HUES48 (cell line): ENCODE data around the gene ERC1.

Experiments used
- H3K27ac ChIP-seq: one replicate; pipeline ENCODE4 v1.7.0; 2013; ENCODE audit warnings: low read depth, low read length, inconsistent platforms
- H3K27me3 ChIP-seq: 2 replicates; pipeline ENCODE4 v1.6.1; 2013; ENCODE audit warnings: mild to moderate bottlenecking, low read length; ENCODE audit not compliant: control insufficient read depth, insufficient read depth
- H3K36me3 ChIP-seq: 2 replicates; pipeline ENCODE4 v1.6.1; 2013; ENCODE audit warnings: low read length; ENCODE audit not compliant: control insufficient read depth, insufficient read depth
- H3K4me1 ChIP-seq: 2 replicates; pipeline ENCODE4 v1.6.1; 2013; ENCODE audit warnings: mild to moderate bottlenecking, low read length; ENCODE audit not compliant: control insufficient read depth, insufficient read depth
- H3K4me3 ChIP-seq: 2 replicates; pipeline ENCODE4 v1.5.1; 2013; ENCODE audit warnings: mild to moderate bottlenecking, low read depth, low read length
- H3K9ac ChIP-seq: 2 replicates; pipeline ENCODE4 v1.6.1; 2013; ENCODE audit warnings: mild to moderate bottlenecking, low read depth, low read length, moderate library complexity
- H3K9me3 ChIP-seq: 2 replicates; pipeline ENCODE4 v1.6.1; 2013; ENCODE audit warnings: low read length; ENCODE audit not compliant: control insufficient read depth, insufficient read depth

ERC1 gene

DNA sequence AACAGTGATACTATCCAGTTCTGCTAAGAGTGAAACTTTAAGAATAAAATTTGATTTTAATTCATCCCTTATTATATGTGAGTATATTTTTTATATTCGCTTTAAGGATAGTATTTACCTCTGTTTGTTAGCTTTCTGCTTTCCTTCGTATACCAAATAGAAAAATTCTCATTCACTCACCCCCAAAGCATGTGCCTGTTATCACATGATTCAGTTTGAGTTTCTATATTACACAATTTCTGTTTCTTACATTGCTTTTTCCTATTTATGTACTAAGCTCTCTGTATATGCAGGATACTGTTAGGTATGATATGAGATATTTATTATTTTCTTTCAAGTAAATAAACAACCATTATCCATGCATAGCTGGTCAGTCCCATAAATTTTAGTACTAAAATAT, 328.2 kb downstream of the ERC1 start:
- peaks cover 16% of the 10 kb centered on the region for H3K4me1 ChIP-seq
- H3K27me3 ChIP-seq = no peaks in the 10 kb centered on the region
- H3K27ac ChIP-seq = peak overlapping the region; percentile 83
- H3K9me3 ChIP-seq = 0 out of 2 replicates have a peak, but pooled peaks cover 3% of the 10 kb centered on the region
- no peaks in the 10 kb centered on the region for H3K36me3 ChIP-seq
- H3K9ac ChIP-seq = no peak overlapping the region
- no peak overlapping the region for H3K4me3 ChIP-seq

GRCh38 chr12:1320021-1320420, 329.0 kb downstream of the ERC1 start:
- Histone ChIP-seq H3K36me3 (no peaks in the 10 kb centered on the region), H3K9me3 (no peaks in the 10 kb centered on the region), H3K4me3 (no peak overlapping the region), H3K9ac (no peak overlapping the region), H3K27ac (no peak overlapping the region), H3K27me3 (no peaks in the 10 kb centered on the region), H3K4me1 (peaks cover 16% of the 10 kb centered on the region)

DNA sequence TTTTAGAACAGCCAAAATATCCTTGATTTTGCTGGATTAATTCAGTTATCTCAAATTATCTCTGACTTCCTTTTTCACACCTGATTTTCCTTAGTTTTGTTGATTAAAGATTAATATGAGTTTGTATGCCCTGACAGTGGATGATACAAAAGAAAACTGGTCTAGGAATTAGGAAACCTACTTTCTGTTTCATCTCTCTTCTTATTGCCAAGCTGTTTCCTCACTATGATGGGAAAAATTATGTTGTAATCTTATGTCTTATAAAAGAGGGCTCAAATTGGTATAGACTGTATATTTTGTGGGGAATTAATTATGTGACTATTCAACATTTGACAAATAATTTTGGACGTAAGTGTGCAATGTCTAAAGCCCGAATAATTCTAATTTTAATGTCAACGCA, 331.8 kb downstream of the ERC1 start:
- H3K9me3 ChIP-seq = no peaks in the 10 kb centered on the region
- no peaks in the 10 kb centered on the region for H3K36me3 ChIP-seq
- H3K4me3 ChIP-seq = no peak overlapping the region
- no peak overlapping the region for H3K27ac ChIP-seq
- peaks cover 14% of the 10 kb centered on the region for H3K4me1 ChIP-seq
- H3K27me3 ChIP-seq = no peaks in the 10 kb centered on the region
- H3K9ac ChIP-seq = no peak overlapping the region

GRCh38 chr12:1324099-1324498, 333.1 kb downstream of the ERC1 start:
- no peak overlapping the region for H3K27ac ChIP-seq
- H3K9me3 ChIP-seq = no peaks in the 10 kb centered on the region
- H3K4me1 ChIP-seq = peaks cover 1% of the 10 kb centered on the region; the same call in 1 of the 2 replicates
- no peak overlapping the region for H3K9ac ChIP-seq
- no peak overlapping the region for H3K4me3 ChIP-seq
- H3K36me3 ChIP-seq = no peaks in the 10 kb centered on the region
- H3K27me3 ChIP-seq = no peaks in the 10 kb centered on the region

DNA sequence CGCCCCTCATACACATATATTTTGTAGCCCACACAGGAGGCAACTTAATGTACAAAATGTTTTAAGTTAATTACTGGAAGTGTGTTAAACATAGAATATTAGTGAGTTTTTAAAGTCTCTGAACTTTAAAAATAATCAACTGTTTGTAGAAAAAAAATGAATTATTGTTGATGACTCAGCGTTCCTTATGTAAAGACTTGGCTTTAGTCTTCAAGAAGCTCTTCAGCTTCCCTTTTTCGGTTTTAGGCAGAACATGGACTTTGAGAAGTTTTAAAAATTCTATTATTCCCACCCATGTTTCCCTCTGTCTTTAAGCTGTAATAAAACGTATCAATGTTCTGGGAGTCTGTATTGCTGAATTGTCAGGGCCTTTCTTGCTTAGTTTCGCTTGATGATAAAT, 333.9 kb downstream of the ERC1 start:
- Histone ChIP-seq H3K9me3 (no peaks in the 10 kb centered on the region), H3K27ac (no peak overlapping the region), H3K27me3 (no peaks in the 10 kb centered on the region), H3K9ac (no peak overlapping the region), H3K36me3 (no peaks in the 10 kb centered on the region), H3K4me1 (no peaks in the 10 kb centered on the region), H3K4me3 (no peak overlapping the region)

DNA sequence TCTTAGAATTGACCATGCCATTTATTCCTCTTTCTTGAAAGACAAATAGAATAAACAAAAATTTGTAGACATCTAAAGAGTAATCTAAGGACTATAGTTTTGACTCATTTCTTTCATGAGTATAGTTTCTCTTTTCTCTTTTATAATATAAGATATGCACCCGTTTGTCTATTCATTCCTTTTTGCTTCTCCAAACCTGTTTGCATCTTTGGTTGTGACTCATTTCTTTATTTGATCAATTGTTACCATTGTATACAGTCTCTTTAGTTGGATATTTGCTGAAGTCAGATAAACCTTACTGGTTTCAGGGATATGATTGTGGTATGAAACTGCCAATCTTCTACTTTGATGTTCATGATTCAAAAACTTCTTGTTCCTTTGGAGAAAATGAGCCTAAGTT, 334.6 kb downstream of the ERC1 start:
- no peaks in the 10 kb centered on the region for H3K4me1 ChIP-seq
- H3K9ac ChIP-seq = no peak overlapping the region
- H3K4me3 ChIP-seq = no peak overlapping the region
- H3K36me3 ChIP-seq = no peaks in the 10 kb centered on the region
- H3K9me3 ChIP-seq = no peaks in the 10 kb centered on the region
- H3K27me3 ChIP-seq = no peaks in the 10 kb centered on the region
- no peak overlapping the region for H3K27ac ChIP-seq

DNA sequence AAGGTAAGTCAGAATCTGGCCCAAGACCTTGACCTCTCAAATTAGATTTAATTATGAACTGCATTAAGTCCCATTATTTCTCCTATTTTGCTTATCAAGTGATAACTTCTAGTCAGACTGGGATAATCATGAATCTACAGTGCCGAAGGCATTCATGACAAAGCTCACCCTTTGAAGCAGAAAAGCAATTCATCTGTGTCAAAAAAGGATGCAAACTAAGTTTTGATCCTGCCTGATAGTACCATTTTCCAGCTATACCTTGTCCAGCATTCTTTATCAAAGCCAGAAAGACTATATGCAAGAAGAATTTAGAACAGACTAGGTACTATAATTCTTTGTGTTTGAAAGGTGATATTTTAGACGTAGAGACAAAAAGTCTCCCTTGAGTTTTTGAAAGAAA, 335.2 kb downstream of the ERC1 start:
- no peak overlapping the region for H3K27ac ChIP-seq

GRCh38 chr12:1328391-1328790, 337.4 kb downstream of the ERC1 start:
- H3K27ac ChIP-seq = no peak overlapping the region
- H3K36me3 ChIP-seq = no peaks in the 10 kb centered on the region
- no peaks in the 10 kb centered on the region for H3K4me1 ChIP-seq
- no peaks in the 10 kb centered on the region for H3K27me3 ChIP-seq
- H3K9me3 ChIP-seq = no peaks in the 10 kb centered on the region
- no peak overlapping the region for H3K9ac ChIP-seq
- no peak overlapping the region for H3K4me3 ChIP-seq

More for the DNA sequence above, 335.2 kb downstream of the ERC1 start:
- Histone ChIP-seq H3K36me3 (no peaks in the 10 kb centered on the region), H3K4me3 (no peak overlapping the region), H3K9ac (no peak overlapping the region), H3K4me1 (no peaks in the 10 kb centered on the region), H3K27me3 (no peaks in the 10 kb centered on the region), H3K9me3 (no peaks in the 10 kb centered on the region)

DNA sequence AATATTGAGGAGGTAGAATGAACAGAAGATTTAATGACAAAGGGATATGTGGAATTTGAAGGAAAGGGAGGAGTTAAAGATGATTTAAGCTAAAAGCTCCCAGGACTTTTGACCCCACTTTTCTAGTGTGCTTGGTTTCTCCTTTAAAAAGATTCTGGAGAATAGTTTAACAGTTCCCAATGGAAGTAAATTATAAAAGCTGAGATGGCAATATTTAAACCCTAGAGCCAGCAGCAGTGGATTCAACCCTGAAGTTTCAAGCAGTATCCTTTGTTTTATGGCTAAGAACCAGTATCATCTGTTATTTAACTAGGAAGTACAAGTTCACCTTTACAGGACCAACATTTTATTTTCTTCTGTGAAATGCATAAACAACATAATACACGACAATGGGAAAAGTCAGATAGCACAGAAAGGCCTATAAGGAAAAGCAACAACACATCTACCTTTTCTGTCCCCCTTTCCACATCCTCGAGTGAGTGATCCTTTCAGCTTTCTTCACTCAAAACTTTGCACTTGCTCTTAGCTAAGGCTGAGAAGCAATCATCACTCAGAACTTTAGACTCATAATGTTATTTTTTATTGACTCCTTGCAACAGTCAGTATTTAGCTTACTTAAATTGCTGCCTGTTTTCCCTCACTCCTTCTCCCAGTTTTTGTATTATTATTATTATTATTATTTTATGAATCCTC, 338.9 kb downstream of the ERC1 start:
- H3K9ac ChIP-seq = no peak overlapping the region
- no peaks in the 10 kb centered on the region for H3K4me1 ChIP-seq
- no peaks in the 10 kb centered on the region for H3K27me3 ChIP-seq
- H3K9me3 ChIP-seq = no peaks in the 10 kb centered on the region
- H3K36me3 ChIP-seq = no peaks in the 10 kb centered on the region
- H3K4me3 ChIP-seq = no peak overlapping the region
- H3K27ac ChIP-seq = no peak overlapping the region

DNA sequence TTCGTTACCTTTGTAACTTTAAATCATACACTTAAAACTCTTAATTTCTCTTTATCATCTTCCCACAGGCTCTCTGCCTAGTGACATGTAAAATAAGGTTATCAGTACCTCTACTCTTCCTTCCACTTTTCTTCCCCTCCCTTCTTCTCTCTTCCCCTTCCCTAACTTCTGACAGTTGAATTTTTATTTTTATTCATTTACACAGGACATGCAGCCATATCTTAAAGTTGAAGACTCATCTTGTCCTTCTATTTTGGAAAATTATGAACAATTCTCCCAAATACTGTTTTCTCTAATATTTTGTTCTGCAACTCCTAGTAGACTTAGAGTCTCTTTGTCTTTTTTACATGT, 339.4 kb downstream of the ERC1 start:
- Histone ChIP-seq H3K27me3 (no peaks in the 10 kb centered on the region), H3K4me3 (no peak overlapping the region), H3K36me3 (no peaks in the 10 kb centered on the region), H3K27ac (no peak overlapping the region), H3K9me3 (no peaks in the 10 kb centered on the region), H3K9ac (no peak overlapping the region), H3K4me1 (no peaks in the 10 kb centered on the region)

GRCh38 chr12:1332327-1332726, 341.3 kb downstream of the ERC1 start:
- no peak overlapping the region for H3K27ac ChIP-seq
- H3K4me3 ChIP-seq = no peak overlapping the region
- H3K9me3 ChIP-seq = no peaks in the 10 kb centered on the region
- no peaks in the 10 kb centered on the region for H3K27me3 ChIP-seq
- H3K9ac ChIP-seq = no peak overlapping the region
- H3K36me3 ChIP-seq = no peaks in the 10 kb centered on the region
- no peaks in the 10 kb centered on the region for H3K4me1 ChIP-seq
